Heart left ventricle (tissue), 16 donors: Measurements from ENCODE around the gene CPXM2. TPM values are rescaled to one million over a fixed set of nuclear protein-coding genes. Genes with fewer than 3 reads are reported as not detected.

Source experiments
- ATAC-seq, 4 donors: fragments of 200-7000 bp; cut with Tn5 transposase; one replicate each; pipeline ENCODE4 v1.9.1; 2020 to 2022; ENCODE audit warnings: moderate library complexity in 4 of 4, mild to moderate bottlenecking in 3 of 4, moderate number of reproducible peaks in 1 of 4
- DNase-seq, 5 donors: peaks; one replicate each; pipeline ENCODE4 v3.0.0-alpha.2; 2020
- H3K27ac ChIP-seq, 12 donors: fragments of 200-600 bp; sonication (generic) in 4 of 12; one replicate each; pipeline versions ENCODE4 v1.5.0 to v1.8.0; 2016 to 2022; ENCODE audit warnings: mild to moderate bottlenecking in 2 of 12
- H3K27me3 ChIP-seq, 9 donors: fragments of 200-600 bp; sonication (generic) in 2 of 9; one replicate each; pipeline versions ENCODE4 v1.5.1 to v1.8.0; 2016 to 2022; ENCODE audit warnings: mild to moderate bottlenecking in 3 of 9
- H3K36me3 ChIP-seq, 9 donors: fragments of 200-600 bp; sonication (generic) in 2 of 9; one replicate each; pipeline versions ENCODE4 v1.5.0 to v1.8.0; 2018 to 2022; ENCODE audit warnings: mild to moderate bottlenecking in 2 of 9
- H3K4me1 ChIP-seq, 12 donors: fragments of 200-600 bp; sonication (generic) in 4 of 12; one replicate each; pipeline versions ENCODE4 v1.5.0 to v1.8.0; 2016 to 2022; ENCODE audit warnings: mild to moderate bottlenecking in 3 of 12
- H3K4me3 ChIP-seq, 12 donors: fragments of 200-600 bp; sonication (generic) in 4 of 12; one replicate each; pipeline versions ENCODE4 v1.5.0 to v1.8.0; 2017 to 2022; ENCODE audit warnings: mild to moderate bottlenecking in 9 of 12, moderate library complexity in 4 of 12
- H3K9me3 ChIP-seq, 12 donors: fragments of 200-600 bp; sonication (generic) in 4 of 12; one replicate each; pipeline versions ENCODE4 v1.5.0 to v1.8.0; 2016 to 2022; ENCODE audit warnings: mild to moderate bottlenecking in 1 of 12
- POLR2A ChIP-seq, 2 donors: fragments of 450-650 bp; IDR thresholded peaks; one replicate each; pipeline ENCODE4 v1.6.1; 2017; ENCODE audit warnings: antibody characterized with exemption in 2 of 2, mild to moderate bottlenecking in 2 of 2, moderate library complexity in 2 of 2
- WGBS, 4 donors: extraction: QIAGEN DNeasy Blood & Tissue Kit in 2 of 4; methylation state at CpG; one replicate each; pipeline versions ENCODE4 v1.1.5 to v1.1.7; 2013 to 2018; 5-methylcytosine and 5-hydroxymethylcytosine counted together
- intact Hi-C, 10 donors: fragments of 100-400 bp; cut with DNase I; formaldehyde crosslinking; loops; one replicate each; pipeline versions ENCODE4 v1.11.1 to v1.14.2; 2022
- polyA plus RNA-seq, 2 donors: library from polyadenylated mRNA; stranded (reverse); fragments of 200-250 nt; gene quantifications; one replicate each; pipeline ENCODE4 v1.2.3, GENCODE V29; 2013
- total RNA-seq, 9 donors: library from RNA; depleted of rRNA in 2 of 9; stranded (reverse); fragments of >200 nt in 2 of 9; fragmentation: NEBNext Ultra II Directional in 3 of 9; extraction: Animal tissue kit (Norgen Biotek cat#: 25700) in 3 of 9; gene quantifications; one replicate each; pipeline versions ENCODE4 v1.1.0 to v1.2.4, GENCODE V29; 2016 to 2023
- TF ChIP-seq, protein P1 (sequence below), 12 donors: fragments of 200-600 bp; sonication (generic) in 4 of 12; IDR thresholded peaks; one replicate each; pipeline versions ENCODE4 v1.5.0 to v1.8.0; 2018 to 2022; ENCODE audit warnings: antibody characterized with exemption in 12 of 12, mild to moderate bottlenecking in 5 of 12
- donor health status: ischemic (EF 13 %, LVEDD 7.1; RV severe dilation, severe dysfunction).
- donor health status: healthy with polysubstance abuse.
- donor health status: DM: no; HTN: yes; CAD: no.
- donor health status: DM: no; HTN: no; CAD: no.
- donor health status: ischemic (EF 25% LVEDD 6.9; RV normal size, moderate dysfunction).
- donor health status: ischemic (EF 25% LVEDD 5.7; RV mildly dilated, moderate dysfunction).
- donor health status: healthy.
- donor health status: DM: yes; HTN: yes; CAD: no.
- donor health status: ischemic (EF 35%, LVEDD 5.7; RV mildly dilated, moderate dysfunction).
- donor health status: nonischemic (EF 11% LVEDD 7.7; RV severe dilation, severe dysfunction).
- donor health status: DM: yes; HTN: yes; CAD: no.
- donor health status: PGD.
- donor health status: ischemic (EF 29% LVEDD 5.4; RV normal size, mild dysfunction).
- donor health status: nonischemic (EF 23%, LVEDD 6.1; RV moderate dilation, normal function).

CPXM2 gene
- total and polyA plus RNA-seq, 11 donors, result 1.1 to 23.2 (median 4.2) TPM

DNA sequence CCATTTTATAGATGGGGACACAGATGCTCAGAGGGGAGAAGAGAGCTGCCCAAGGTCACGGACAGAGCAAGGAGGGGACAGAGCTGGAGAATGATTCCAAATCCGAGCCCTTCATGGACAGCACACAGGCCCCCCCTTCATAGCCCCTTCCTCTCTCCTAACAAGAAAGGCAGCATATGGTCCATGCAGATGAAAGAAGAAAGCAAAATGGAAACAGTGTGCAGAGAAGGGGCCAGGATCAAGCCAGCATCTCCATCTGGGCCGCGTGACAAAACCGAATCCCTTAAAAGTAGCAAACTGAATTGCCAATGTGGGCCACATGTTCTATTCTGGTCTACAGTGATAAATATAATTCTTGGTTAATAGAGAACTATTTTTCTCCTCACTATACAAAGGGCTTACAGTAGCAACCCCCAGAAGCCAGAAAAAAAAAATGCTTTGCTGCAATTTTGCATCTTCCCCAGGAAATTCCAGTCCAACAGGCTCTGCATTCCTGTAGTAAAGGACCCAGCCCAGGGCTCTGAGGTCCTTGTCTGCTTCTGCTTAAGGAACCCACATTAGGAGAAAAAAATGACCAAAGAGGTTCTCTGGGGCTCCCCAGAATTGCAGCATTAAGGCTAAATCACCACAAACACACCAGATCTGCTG, 7.8 kb downstream of the CPXM2 start:
- ATAC-seq (no peak), DNase-seq (no peak)
- no peaks in the 10 kb centered on the region for H3K9me3 ChIP-seq
- WGBS, 4 donors, result 77 to 87% (median 86%) methylated on average over 5 of the region's 5 CpGs
- no peak for TF ChIP-seq POLR2A (IDR thresholded peaks at IDR 0.05)
- TF ChIP-seq, protein P1, sequence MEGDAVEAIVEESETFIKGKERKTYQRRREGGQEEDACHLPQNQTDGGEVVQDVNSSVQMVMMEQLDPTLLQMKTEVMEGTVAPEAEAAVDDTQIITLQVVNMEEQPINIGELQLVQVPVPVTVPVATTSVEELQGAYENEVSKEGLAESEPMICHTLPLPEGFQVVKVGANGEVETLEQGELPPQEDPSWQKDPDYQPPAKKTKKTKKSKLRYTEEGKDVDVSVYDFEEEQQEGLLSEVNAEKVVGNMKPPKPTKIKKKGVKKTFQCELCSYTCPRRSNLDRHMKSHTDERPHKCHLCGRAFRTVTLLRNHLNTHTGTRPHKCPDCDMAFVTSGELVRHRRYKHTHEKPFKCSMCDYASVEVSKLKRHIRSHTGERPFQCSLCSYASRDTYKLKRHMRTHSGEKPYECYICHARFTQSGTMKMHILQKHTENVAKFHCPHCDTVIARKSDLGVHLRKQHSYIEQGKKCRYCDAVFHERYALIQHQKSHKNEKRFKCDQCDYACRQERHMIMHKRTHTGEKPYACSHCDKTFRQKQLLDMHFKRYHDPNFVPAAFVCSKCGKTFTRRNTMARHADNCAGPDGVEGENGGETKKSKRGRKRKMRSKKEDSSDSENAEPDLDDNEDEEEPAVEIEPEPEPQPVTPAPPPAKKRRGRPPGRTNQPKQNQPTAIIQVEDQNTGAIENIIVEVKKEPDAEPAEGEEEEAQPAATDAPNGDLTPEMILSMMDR (IDR thresholded peaks at IDR 0.05), result no peak
- intact Hi-C loops, result no loop called here
- no peak overlapping the region for H3K4me3 ChIP-seq
- H3K4me1 ChIP-seq, result peaks cover 0 to 29% (median 0%) of the 10 kb centered on the region in 12 donors
- H3K27ac ChIP-seq, result peak overlapping the region in 1 of 12 donors; percentile 96
- H3K27me3 ChIP-seq, result no peaks in the 10 kb centered on the region
- H3K36me3 ChIP-seq, result peaks cover 0 to 2% (median 0%) of the 10 kb centered on the region in 9 donors

DNA sequence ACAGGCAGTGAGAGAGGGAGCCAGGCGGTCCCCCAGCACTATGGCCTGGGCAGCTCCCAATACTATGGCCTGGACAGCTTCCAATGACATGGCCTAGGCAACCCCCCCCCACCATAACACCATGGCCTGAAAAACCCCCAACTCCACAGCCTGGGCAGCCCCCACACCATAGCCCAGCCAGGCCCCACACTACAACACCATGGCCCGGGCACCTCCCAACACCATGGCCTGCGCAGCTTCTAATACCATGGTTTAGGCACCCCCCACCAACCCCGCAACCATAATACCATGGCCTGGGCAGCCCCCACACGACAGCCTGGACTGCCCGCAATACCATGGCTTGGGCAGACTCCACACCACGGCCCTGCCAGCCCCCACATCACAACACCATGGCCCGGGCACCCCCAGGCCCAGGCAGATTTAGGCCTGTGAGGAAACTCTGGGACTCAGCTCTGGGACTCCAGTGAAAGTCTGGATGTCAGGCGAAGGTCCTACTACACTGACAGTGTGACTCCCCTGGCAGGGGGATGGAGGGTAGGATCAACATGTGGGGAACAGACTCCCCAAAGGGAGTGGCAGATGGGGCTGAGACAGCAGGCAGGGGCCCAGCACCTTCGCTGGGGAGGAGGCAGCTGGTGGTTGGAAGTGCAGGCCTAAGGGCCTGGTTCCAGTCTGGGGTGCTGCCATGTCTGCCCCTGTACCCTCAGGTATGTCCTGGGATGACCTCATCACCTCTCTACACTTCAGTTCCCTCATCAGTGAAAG, 8.7 kb downstream of the CPXM2 start:
- no peaks in the 10 kb centered on the region for H3K27me3 ChIP-seq
- 90 to 95% (median 94%) methylated on average over 10 of the region's 10 CpGs for WGBS, 4 donors
- H3K27ac ChIP-seq, result peak overlapping the region in 4 of 12 donors; percentile 26 to 96 (median 54)

DNA sequence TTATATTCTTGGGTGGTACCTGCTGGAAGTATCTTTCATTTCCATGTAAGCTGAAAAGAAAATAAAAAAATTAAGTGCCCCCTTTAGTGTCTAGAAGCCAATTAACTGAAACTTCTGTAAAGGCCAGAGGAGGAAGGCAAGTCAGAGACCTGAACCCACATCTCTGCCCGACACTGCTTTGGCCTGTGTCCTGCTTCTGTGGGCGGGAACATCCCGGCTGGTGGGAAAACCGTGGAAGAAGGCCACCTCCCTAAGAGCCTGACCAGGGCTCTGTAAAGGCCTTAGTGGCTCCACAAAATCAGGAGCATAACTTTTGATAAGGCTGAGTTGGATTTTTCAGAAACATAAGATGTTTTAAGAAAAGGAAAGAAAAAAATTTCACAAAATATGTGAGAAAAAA, 9.4 kb downstream of the CPXM2 start:
- H3K27me3 ChIP-seq, result no peaks in the 10 kb centered on the region
- 49 to 77% (median 57%) methylated on average over 4 of the region's 4 CpGs for WGBS, 4 donors
- no peak overlapping the region for H3K4me3 ChIP-seq
- peak overlapping the region in 4 of 12 donors; percentile 26 to 96 (median 54) for H3K27ac ChIP-seq
- peaks cover 0 to 4% (median 0%) of the 10 kb centered on the region in 12 donors for H3K9me3 ChIP-seq
- peaks cover 0 to 2% (median 0%) of the 10 kb centered on the region in 9 donors for H3K36me3 ChIP-seq
- no peak for TF ChIP-seq POLR2A (IDR thresholded peaks at IDR 0.05)
- TF ChIP-seq, protein P1 (IDR thresholded peaks at IDR 0.05), result no peak
- peaks cover 0 to 29% (median 0%) of the 10 kb centered on the region in 12 donors for H3K4me1 ChIP-seq
- intact Hi-C loops, result no loop called here
- ATAC-seq (no peak), DNase-seq (no peak)

More for the DNA sequence above, 8.7 kb downstream of the CPXM2 start:
- Histone ChIP-seq H3K4me1 (peaks cover 0 to 29% (median 0%) of the 10 kb centered on the region in 12 donors), H3K36me3 (peaks cover 0 to 2% (median 0%) of the 10 kb centered on the region in 9 donors), H3K9me3 (no peaks in the 10 kb centered on the region), H3K4me3 (no peak overlapping the region)
- TF ChIP-seq POLR2A (IDR thresholded peaks at IDR 0.05), result no peak
- TF ChIP-seq, protein P1 (IDR thresholded peaks at IDR 0.05), result no peak
- DNase-seq, result no peak
- intact Hi-C loops, result no loop called here
- ATAC-seq, result no peak

DNA sequence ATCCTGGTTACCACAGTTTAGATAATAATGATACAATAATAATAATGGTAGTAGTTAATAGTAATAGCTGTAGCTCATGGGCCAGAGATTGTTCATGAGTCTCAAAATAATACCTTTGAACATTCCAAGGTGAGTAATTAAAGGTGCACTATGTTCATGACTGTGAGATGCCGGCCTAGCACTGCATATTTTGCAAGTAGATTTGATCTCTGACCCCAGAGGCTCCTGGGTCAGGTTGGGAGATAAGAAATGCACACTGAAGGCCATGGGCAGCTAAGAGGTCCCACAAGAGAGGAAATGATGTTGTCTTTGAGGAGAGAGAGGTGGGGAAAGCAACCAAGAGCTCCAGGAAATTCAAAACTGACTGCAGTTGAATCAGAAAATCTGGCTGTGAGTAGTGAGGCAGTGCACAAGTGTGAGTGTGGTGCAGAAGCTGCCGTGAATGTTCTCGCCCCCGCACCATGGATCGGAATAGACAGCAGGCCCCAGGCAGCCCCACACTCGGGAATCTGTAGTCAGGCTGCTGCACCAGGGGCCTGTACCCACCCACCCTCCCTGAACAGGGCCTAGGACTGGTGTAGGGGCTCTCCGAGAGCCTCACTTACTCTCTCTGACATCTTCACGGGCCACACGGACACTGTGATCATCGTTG, 11.9 kb downstream of the CPXM2 start:
- Histone ChIP-seq H3K4me3 (no peak overlapping the region), H3K4me1 (peaks cover 0 to 22% (median 0%) of the 10 kb centered on the region in 12 donors), H3K27ac (peak overlapping the region in 1 of 12 donors; percentile 64), H3K36me3 (peaks cover 0 to 2% (median 0%) of the 10 kb centered on the region in 9 donors), H3K9me3 (peaks cover 0 to 6% (median 0%) of the 10 kb centered on the region in 12 donors), H3K27me3 (no peaks in the 10 kb centered on the region)
- intact Hi-C loops, result no loop called here
- ATAC-seq (no peak), DNase-seq (no peak)
- 71 to 83% (median 76%) methylated on average over 5 to 10 of the region's 10 CpGs for WGBS, 4 donors
- no peak for TF ChIP-seq POLR2A (IDR thresholded peaks at IDR 0.05)
- TF ChIP-seq, protein P1 (IDR thresholded peaks at IDR 0.05), result no peak
